IPS-15b (cell line): ENCODE data around the gene CD247.
"Not testable (repeated sequence)": the region's sequence is repeated elsewhere in the genome, so short reads cannot be mapped to it uniquely, and the experiment has no call there.

Experiments used
- H3K27me3 ChIP-seq: one replicate; pipeline ENCODE4 v1.6.1; 2013; ENCODE audit warnings: low read length; ENCODE audit not compliant: control insufficient read depth, insufficient read depth
- H3K36me3 ChIP-seq: one replicate; pipeline ENCODE4 v1.6.1; 2013; ENCODE audit warnings: low read length; ENCODE audit not compliant: control insufficient read depth, insufficient read depth
- H3K4me1 ChIP-seq: one replicate; pipeline ENCODE4 v1.6.1; 2013; ENCODE audit warnings: mild to moderate bottlenecking, low read length; ENCODE audit not compliant: control insufficient read depth, insufficient read depth
- H3K4me3 ChIP-seq: one replicate; pipeline ENCODE4 v1.5.1; 2013; ENCODE audit warnings: low read depth, low read length
- H3K9ac ChIP-seq: one replicate; pipeline ENCODE4 v1.6.1; 2013; ENCODE audit warnings: low read depth, mild to moderate bottlenecking, low read length
- H3K9me3 ChIP-seq: one replicate; pipeline ENCODE4 v1.6.1; 2013; ENCODE audit warnings: mild to moderate bottlenecking, low read length; ENCODE audit not compliant: control insufficient read depth, insufficient read depth

CD247 gene

DNA sequence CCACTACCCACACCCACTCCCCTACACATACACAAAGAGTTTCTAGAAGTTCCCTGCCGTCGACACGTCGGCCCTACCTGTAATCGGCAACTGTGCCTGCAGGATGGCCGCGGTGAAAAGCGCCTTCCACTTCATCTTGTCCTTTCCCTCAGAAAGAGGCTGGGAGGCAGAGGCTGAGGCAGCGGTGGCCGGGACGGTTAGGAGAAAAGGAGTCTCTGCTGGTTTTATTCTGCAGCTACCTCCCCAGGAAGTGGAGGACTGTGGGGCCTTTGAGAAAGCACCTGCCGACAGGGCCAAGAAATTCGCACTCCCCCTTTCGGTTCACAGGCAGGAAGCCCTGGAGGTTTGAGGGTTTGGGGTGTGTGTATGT is at the start of gene CD247:
TSS of gene CD247 (minus strand) at position 199 of the 370 bp plus-strand sequence. CDS start at position 135, 64 bp downstream.
- no peak within 1 kb of the TSS for H3K9ac ChIP-seq
- no peaks in the 10 kb centered on the region for H3K36me3 ChIP-seq
- no peak within 1 kb of the TSS for H3K4me3 ChIP-seq
- no peaks in the 10 kb centered on the region for H3K4me1 ChIP-seq
- H3K9me3 ChIP-seq: no peaks in the 10 kb centered on the region
- no peaks in the 10 kb centered on the region for H3K27me3 ChIP-seq

DNA sequence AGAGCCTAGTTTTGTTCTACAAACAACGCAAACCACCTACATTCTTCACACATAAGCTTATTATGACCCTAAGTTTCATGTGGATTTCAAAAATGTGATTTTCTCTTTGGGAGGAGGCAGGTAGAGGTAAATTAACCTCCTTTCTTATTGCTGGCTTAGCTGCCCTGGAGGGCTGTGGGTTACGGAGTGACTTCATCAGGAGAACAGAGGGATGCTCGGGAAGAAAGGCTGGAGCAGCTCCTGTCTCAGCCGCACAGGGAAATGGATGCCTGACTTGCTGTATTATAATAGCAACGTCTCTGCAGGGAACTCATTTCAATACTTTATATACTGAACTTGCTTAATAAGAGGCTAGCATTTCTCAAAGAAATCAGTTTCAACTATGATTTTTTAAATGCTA is 49.3 kb upstream of the CD247 start:
- Histone ChIP-seq H3K4me1 (no peaks in the 10 kb centered on the region), H3K9me3 (no peaks in the 10 kb centered on the region), H3K9ac (no peak overlapping the region), H3K27me3 (peaks cover 2% of the 10 kb centered on the region), H3K36me3 (no peaks in the 10 kb centered on the region), H3K4me3 (no peak overlapping the region)

DNA sequence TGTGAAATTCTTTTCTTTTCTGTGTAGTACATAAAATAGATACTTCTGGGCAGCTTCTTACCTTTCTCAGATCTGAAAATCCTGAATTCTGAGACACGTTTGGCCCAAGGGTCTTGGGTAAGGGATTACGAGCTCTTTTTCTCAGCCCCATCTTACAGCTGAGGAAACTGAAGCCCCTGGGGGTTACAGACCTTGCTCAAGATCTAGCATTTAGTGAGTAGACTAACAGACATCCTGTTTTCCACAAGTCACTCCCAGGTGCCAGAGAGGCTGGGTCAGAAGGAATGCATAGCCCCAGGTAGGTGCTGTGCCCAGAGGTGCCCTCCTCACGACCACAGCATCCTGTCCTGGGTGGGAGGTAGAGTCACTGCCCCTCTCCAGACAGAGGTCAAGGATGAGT is 48.4 kb upstream of the CD247 start:
- Histone ChIP-seq H3K36me3 (no peaks in the 10 kb centered on the region), H3K9ac (no peak overlapping the region)

DNA sequence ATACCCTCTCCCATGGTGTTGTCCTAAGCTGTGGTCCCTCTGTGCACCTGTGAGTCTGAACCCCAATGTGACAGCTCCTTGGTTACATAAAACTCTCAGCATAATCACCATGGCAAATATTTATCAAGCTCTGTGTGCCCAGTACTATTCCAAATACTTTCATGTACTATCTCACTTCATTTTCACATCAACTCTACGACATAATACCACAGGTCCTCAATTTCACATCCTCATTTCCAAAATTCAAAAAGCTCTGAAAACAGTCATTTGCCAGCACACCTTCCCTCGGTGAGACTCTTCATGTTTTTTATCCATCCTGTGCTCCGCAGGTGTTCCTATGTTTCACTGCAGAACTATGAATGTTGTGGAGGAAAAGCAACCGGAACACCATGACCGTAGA is 47.6 kb upstream of the CD247 start:
- Histone ChIP-seq H3K4me1 (no peaks in the 10 kb centered on the region), H3K9me3 (no peaks in the 10 kb centered on the region), H3K9ac (no peak overlapping the region), H3K27me3 (peaks cover 2% of the 10 kb centered on the region), H3K4me3 (no peak overlapping the region), H3K36me3 (no peaks in the 10 kb centered on the region)

More for the DNA sequence above, 48.4 kb upstream of the CD247 start:
- Histone ChIP-seq H3K27me3 (peaks cover 2% of the 10 kb centered on the region), H3K9me3 (no peaks in the 10 kb centered on the region), H3K4me1 (no peaks in the 10 kb centered on the region), H3K4me3 (no peak overlapping the region)

DNA sequence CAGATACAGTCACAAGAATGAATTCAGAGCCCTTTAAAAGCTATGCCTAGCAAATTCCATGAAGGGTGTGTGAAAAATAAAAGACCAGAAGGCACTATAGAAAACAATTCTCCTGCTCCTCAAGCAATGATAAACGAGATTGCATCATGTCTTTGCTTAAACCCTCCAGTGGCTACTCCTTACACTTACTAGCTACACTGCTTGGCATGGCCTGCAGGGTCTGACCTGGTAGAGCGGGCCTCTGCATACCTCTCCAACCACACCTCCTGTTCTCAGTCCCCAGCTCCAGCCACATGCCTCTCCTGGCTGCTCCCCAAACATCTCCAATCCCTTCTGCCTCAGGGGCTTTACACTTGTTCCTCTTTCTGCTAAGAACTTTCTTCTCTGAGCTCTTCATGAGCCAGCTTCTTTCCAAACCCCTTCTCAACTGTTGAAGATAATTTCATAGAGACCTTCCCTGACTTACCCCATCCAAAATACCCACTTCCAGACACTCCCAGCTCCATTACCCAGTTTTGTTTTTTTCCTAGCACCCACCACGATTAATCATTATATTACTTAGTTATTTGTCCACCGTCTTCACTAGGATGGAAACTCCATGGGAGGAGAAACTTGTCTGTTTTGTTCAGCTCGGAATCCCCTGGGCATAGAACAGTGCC is 46.4 kb upstream of the CD247 start:
- peaks cover 2% of the 10 kb centered on the region for H3K27me3 ChIP-seq
- H3K9me3 ChIP-seq: no peaks in the 10 kb centered on the region
- no peaks in the 10 kb centered on the region for H3K36me3 ChIP-seq
- no peak overlapping the region for H3K4me3 ChIP-seq
- no peak overlapping the region for H3K9ac ChIP-seq
- no peaks in the 10 kb centered on the region for H3K4me1 ChIP-seq

DNA sequence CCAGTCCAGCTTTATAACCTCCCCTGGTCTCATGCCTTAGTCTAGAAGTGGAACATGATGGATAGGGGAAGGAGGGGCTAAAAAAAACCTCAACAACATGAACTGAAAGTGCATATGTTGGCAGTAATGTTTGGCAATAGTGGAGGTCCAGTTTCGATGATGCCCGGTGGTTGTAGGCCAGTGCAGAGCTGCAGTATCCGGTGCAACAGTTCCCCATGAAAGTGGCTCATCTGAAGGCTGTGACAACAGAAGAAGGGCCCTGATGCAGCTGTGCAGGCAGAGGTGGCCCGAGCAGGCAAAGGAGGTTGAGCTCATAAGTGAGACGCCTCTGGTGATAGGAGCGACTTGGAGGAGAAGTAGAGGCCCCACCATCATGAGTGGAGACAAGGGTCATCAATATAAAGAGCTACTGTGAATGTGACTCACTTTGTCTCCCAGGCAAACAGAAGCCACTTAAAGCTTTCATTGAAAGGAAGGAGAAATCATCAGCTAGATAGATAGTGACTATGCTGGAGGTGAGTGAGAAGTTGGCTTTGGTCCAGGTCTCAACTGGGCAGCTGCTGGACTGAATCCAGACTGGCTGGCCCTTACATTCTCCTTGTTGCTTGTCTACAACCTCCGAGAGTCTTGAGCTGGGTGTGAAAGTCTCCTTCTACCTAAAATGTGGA is 45.4 kb upstream of the CD247 start:
- Histone ChIP-seq H3K4me1 (no peaks in the 10 kb centered on the region), H3K9ac (no peak overlapping the region), H3K9me3 (no peaks in the 10 kb centered on the region), H3K27me3 (peaks cover 2% of the 10 kb centered on the region), H3K36me3 (no peaks in the 10 kb centered on the region), H3K4me3 (no peak overlapping the region)

DNA sequence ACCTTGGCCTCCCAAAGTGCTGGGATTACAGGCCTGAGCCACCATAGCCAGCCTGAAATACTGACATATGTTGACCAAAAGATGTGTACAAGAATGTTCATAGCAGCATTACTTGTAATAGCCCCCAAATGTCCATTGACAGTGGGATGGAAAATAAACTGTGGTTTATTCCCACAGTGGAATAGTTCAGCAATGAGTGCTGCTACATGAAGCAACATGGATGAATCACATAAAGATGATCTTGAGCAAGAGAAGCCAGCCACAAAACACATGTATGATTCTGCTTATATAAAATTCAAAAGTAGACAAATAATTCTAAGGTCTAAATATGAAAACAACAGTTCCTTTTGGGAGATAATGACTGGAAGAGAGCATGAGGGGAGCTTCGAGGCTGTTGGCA is 44.4 kb upstream of the CD247 start:
- H3K9me3 ChIP-seq: no peaks in the 10 kb centered on the region
- H3K36me3 ChIP-seq: no peaks in the 10 kb centered on the region
- H3K4me3 ChIP-seq: no peak overlapping the region
- H3K4me1 ChIP-seq: no peaks in the 10 kb centered on the region
- no peak overlapping the region for H3K9ac ChIP-seq
- peaks cover 2% of the 10 kb centered on the region for H3K27me3 ChIP-seq

DNA sequence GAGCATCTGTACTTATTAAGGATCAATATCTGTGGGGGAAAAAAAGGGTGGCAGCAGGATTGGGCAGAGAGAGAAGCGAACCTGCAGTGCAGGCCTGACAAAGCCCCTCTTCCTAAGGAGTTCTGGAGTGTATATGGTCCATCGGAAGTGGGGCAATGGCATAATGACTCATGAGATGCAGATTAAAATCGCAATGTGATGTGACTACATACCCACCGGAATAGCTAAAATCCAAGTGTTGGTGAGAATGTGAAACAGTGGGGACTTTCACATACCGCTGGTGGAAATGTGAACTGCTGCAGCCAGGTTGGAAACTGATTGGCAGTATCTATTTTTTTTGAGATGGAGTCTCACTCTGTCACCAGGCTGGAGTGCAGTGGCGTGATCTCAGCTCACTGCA is 43.4 kb upstream of the CD247 start:
- Histone ChIP-seq H3K4me1 (no peaks in the 10 kb centered on the region), H3K9me3 (no peaks in the 10 kb centered on the region), H3K9ac (no peak overlapping the region), H3K27me3 (peaks cover 2% of the 10 kb centered on the region), H3K4me3 (no peak overlapping the region), H3K36me3 (no peaks in the 10 kb centered on the region)

DNA sequence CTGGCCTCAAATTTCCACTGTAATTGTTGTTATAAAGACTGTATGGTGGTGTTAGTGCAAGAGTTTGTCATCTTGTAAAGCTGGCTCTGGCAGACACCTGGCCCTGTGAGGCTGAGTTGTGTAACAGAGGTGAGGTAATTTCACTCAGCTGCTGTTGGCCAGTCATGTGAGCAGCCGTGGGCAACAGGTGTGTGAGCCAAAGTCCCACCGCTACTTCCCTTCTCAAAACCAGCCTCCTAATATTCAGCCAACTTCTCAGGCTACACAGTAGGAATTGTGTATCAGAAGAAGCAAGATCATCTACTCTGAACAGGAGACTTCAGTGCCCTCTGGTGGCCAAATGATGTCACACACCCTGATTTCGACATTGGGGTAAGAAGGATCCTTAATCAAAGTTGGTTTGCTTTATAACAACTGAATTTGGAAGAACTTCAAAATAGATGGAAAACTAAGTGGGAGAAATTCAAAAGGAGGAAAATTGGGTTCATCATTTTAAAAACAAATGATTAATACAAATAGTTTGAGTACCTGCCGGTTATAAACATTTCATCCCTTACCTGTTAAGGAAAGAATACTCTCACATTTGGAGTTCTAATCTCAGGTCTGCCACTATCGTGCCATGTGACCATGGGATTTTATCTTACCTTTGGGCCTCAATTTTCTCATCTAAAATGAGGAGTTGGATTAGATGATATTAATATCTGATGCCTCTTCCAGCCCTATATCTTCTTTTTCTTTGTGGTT is 37.8 kb upstream of the CD247 start:
- no peaks in the 10 kb centered on the region for H3K4me1 ChIP-seq
- H3K4me3 ChIP-seq: no peak overlapping the region
- no peak overlapping the region for H3K9ac ChIP-seq
- H3K36me3 ChIP-seq: no peaks in the 10 kb centered on the region
- H3K9me3 ChIP-seq: no peaks in the 10 kb centered on the region
- peaks cover 5% of the 10 kb centered on the region for H3K27me3 ChIP-seq

DNA sequence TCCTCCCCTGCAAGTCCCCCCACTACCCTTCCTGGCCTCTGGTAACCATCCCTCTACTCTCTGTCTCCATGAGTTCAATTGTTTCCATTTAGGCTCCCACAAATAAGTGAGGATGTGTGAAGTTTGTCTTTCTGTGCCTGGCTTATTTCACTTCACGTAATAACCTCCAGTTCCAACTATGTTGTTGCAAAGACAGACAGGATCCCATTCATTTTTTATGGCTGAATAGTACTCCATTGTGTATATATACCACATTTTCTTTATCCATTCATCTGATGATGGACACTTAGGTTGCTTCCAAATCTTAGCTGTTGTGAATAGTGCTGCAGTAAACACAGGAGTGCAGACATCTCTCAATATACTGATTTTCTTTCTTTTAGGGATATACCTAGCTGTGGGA is 36.7 kb upstream of the CD247 start:
- not testable (repeated sequence) for H3K27me3 ChIP-seq, H3K4me3 ChIP-seq, H3K9ac ChIP-seq, H3K4me1 ChIP-seq, H3K9me3 ChIP-seq, H3K36me3 ChIP-seq

DNA sequence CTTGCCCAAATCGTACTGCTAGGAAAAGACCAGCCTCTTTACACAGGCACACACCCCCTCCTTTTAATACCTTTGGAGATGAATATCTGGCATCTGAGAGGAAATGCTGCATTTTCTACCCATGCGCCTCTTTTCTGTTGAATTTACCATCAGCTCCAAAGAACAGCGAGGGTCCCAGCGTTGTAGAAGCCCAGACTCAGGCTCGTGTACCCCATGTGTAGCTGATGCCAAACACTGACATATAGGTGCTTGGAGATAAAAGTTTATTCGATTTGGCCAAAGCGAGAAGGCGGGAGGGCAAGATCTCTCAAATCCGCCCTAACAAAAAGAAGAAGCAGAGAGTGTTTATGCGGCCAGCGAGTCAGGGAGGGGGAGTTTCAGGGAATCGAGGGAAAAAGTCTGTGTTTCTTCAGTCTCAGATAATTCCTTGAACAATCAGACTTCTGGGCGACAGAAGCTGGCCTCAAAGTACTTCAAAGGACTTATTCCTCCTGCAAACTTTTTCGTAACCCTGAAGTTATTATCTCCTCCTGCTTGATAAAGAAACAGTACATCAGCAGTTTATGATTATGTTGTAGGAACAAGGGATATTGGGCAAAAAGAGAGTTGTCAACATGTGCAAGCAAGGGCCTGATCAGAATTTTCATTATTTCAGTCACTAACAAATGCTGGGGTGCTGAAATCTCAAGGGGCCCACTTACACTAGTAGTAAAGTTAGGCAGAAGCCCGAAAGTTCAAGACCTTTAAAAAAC is 35.9 kb upstream of the CD247 start:
- Histone ChIP-seq H3K27me3 (peaks cover 5% of the 10 kb centered on the region), H3K36me3 (no peaks in the 10 kb centered on the region), H3K9ac (no peak overlapping the region)

More for the DNA sequence above, 35.9 kb upstream of the CD247 start:
- Histone ChIP-seq H3K4me3 (peak overlapping the region; percentile 80), H3K4me1 (no peaks in the 10 kb centered on the region), H3K9me3 (no peaks in the 10 kb centered on the region)
